Stimulated activated CD8-positive, alpha-beta memory T cell treated with anti-CD3 and anti-CD28 coated beads, Interleukin-12 subunit alpha, Interleukin-12 subunit beta, amount 100 ng/mL, for 24 hours (primary cell): ENCODE measurements around the gene TAT.
"Not testable (repeated sequence)": the region's sequence is repeated elsewhere in the genome, so short reads cannot be mapped to it uniquely, and the experiment has no call there.

Source experiments
- DNase-seq: peaks from one replicate; pipeline ENCODE4 v3.0.0-alpha.2; 2020; ENCODE audit errors: extremely low read depth

Gene TAT

GRCh38 chr16:71576971-71577370 lies at the start of gene TAT:
Gene TAT (minus strand): TSS chr16:71577092. CDS start chr16:71576415, 677 bp downstream.
- DNase-seq: no peak

GRCh38 chr16:71626018-71626857 lies 49.3 kb upstream of the TAT start, which contains the start of gene MARVELD3:
Gene MARVELD3 (plus strand): TSS chr16:71626184. CDS start chr16:71626230, 46 bp downstream.
- DNase-seq: no peak

DNA sequence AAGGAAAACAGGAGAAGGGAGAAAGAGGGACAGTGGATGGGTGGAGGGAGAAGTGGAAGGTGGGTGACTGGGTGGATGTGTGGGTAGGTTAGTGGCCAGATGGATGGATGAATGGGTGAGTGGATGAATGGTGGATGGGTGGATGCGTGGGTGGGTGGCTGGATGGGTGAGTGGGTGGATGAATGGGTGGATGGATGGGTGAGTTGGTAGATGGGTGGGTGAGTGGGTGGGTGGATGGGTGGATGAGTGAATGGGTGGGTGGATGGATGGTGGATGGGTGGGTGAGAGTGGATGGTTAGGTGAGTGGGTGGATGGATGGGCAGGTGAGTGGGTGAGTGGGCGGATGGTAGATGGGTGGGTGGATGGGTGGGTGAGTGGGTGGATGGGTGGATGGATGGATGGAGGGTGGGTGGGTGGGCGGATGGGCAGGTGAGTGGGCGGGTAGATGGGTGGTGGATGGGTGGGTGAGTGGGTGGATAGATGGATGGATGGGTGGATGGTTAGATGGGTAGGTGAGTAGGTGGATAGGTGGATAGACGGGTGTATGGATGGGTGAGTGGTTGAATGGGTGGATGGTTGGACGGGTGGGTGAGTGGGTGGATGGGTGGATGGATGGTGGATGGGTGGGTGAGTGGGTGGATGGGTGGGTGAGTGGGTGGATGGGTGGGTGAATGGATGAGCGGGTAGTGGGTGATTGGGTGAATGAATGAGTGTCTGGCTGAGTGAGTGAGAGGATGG lies 48.4 kb upstream of the TAT start:
- DNase-seq: no peak

- no peak for DNase-seq
Observed at GRCh38 chr16:71623597-71623996, 46.7 kb upstream of the TAT start.

DNA sequence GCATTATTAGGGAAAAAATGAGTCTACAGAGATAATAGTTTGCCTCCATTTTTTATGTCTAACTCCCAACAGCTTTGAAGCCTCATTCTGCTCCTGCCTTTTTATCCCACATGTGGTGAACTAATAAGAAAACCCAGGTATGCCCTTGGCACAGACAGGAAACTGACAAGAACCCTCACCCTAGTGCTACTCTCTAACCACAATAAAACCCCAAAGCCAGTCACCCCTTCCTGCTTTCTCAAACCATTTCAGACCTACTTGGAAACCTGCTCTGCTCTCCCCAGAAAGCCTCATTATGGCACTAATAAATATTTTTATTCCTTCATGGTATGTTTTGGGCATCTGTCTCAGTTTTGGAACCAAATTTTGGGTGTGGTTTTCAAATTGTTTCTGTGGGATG lies 45.2 kb upstream of the TAT start:
- no peak for DNase-seq

GRCh38 chr16:71618429-71618828 lies 41.5 kb upstream of the TAT start:
- DNase-seq: no peak

- DNase-seq: not testable (repeated sequence)
Observed at GRCh38 chr16:71614956-71615355, 38.1 kb upstream of the TAT start.

GRCh38 chr16:71610936-71611871 lies 34.3 kb upstream of the TAT start:
- DNase-seq: peak; percentile 43

DNA sequence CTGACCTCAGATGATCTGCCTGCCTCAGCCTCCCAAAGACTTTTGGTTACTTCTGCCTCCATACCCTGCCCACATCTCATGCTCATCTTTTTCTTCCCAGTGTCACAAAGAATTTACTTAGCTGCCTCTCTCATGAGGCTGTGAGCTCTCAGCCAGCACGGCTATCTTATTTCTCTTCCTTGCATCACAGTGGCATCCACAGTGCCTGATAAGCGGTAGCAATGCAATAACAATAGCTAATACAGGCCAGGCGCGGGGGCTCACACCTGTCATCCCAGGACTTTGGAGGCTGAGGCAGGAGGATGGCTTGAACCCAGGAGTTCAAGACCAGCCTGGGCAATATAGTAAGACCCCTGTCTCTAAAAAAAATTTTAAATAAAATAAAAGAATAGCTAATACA lies 33.6 kb upstream of the TAT start:
- DNase-seq: no peak

DNA sequence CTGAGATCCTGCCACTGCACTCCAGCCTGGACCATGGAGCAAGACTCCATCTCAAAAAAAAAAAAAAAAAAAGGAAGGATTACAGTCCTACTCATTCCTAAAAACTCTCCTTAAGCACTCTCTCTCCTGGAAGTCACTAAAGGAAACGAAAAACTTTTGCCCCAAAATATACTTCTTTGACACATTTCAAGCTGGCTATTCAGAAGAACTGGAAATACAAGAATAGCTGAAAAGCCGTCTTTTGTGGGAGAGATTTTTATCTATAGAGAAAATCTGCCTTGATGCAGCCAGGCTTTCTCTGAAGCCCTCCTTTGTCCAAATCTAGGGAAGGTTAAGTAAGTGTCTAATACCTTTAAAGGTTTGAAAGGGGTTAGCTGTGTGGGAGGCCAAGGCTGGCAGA lies 32.2 kb upstream of the TAT start:
- DNase-seq: no peak

GRCh38 chr16:71600822-71601221 lies 23.9 kb upstream of the TAT start:
- DNase-seq: no peak

DNA sequence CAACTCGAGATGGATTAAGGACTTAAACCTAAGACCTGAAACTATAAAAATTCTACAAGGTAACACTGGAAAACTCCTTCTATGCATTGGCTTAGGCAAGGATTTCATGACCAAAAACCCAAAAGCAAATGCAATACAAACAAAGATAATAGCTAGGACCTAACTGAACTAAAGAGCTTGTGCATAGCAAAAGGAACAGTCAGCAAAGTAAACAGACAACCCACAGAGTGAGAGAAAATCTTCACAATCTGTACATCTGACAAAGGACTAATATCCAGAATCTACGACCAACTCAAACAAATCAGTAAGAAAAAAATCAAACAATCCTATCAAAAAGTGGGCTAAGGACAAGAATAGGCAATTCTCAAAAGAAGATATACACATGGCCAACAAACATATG lies 21.5 kb upstream of the TAT start:
- not testable (repeated sequence) for DNase-seq

DNA sequence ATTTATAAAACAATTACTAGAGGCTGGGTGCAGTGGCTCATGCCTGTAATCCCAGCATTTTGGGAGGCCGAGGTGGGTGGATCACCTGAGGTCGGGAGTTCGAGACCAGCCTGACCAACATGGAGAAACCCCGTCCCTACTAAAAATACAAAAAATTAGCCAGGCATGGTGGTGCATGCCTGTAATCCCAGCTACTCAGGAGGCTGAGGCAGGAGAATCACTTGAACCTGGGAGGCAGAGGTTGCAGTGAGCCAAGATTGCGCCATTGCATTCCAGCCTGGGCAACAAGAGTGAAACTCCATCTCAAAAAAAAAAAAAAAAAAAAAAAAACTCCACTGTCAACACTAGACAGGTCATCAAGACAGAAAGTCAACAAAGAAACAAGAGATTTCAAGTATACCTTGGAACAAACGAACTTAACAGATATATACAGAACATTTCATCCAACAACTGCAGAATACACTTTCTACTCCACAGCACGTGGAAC lies 18.5 kb upstream of the TAT start:
- not testable (repeated sequence) for DNase-seq

- DNase-seq: no peak
Observed at GRCh38 chr16:71594000-71594646, 17.2 kb upstream of the TAT start.

DNA sequence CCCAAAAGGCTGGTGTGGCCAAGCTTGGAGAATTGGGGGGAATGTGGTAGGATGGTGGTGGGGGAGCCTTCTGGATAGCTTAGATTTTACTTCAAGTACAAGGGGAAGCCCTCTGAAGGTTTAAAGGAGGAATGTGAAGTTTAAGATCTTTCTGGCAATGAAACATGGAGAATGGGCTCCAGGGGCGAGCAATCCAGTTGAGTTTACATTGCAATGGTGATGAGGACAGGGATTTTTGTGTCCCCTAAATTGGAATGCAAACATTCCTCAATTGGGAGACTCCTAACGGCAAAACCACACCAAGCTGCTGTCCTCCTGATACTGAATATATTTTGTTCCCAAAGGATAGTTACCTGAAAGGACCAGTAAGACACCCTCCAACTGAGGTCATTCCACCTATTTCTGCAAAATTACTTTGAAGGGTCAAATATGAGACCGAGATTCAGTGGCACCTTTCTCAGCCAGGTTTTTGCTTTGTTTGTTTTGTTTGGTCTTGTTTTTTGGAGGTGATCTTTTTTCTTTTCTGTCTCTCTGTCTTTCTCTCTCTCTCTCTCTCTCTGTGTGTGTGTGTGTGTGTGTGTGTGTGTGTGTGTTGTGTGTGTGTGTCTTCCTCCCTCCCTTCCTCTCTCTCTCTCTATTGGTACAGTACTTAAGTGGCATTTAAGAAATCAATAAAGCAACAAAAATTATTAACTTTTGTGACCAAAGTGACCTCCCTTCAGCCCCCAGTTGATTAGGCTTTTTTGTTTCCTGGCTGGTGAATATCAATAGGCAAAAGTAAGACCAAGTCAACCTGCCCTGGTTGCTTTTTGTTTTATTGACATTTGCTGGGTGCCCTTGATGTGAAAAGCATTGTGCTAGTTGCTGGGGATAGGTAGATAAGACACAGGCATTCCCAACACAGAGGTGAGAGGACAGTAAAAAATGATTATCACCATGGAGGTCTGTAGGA lies 16.4 kb upstream of the TAT start:
- DNase-seq: no peak

- DNase-seq: no peak
Observed at GRCh38 chr16:71591917-71592316, 15.0 kb upstream of the TAT start.

- no peak for DNase-seq
Observed at GRCh38 chr16:71590584-71590983, 13.7 kb upstream of the TAT start.

DNA sequence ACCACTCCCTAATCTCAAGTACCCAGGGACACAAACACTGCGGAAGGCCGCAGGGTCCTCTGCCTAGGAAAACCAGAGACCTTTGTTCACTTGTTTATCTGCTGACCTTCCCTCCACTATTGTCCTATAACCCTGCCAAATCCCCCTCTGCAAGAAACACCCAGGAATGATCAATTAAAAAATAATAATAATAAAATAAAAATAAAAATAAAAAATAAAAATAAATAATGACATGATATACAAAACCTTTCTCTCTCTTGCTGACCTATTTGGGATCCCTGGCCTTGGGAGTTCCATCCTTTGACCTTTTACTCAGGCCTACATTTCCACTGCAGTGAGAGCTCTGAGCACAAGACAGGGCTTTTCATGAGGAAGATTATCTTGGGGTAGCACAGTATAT lies 13.2 kb upstream of the TAT start:
- not testable (repeated sequence) for DNase-seq

DNA sequence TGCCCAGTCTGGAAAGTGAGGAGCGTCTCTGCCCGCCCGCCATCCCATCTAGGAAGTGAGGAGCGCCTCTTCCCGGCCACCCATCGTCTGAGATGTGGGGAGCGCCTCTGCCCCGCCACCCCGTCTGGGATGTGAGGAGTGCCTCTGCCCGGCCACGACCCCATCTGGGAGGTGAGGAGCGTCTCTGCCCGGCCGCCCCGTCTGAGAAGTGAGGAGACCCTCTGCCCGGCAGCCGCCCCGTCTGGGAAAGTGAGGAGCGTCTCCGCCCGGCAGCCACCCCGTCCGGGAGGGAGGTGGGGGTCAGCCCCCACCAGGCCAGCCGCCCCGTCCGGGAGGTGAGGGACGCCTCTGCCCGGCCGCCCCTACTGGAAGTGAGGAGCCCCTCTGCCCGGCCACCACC lies 12.4 kb upstream of the TAT start:
- DNase-seq: not testable (repeated sequence)

- DNase-seq: no peak
Observed at GRCh38 chr16:71585318-71585703, 8.4 kb upstream of the TAT start.
